ENCODE data around the gene PIGO.

DNA sequence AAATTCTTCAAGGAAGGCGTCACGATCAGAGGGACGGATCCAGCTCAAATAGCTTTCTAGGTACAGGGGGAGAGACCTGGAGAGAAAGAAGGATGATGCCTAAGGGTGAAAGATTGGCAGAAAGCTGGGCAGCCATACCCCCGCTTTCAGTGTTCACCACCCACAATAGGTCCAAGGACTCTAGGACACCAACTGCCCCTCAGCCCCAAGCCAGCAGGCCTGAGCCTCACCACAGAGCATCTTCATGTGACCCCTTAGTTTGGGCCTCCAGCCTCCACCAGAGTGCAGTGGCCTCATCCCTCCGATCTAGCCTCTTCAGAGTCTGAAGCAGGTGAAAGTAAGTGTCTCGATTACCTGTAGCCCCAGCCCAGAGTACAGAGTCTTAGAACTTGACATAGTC, 22.2 kb downstream of the PIGO start:
- no peak for TF ChIP-seq POLR2A (IDR thresholded peaks at IDR 0.05)
- TF ChIP-seq CTCF (IDR thresholded peaks at IDR 0.05): no peak
- no peak for TF ChIP-seq POLR2AphosphoS5 (IDR thresholded peaks at IDR 0.05)

Data from breast epithelium (tissue), 3 donors.